NCI-H226 (cell line): ENCODE measurements around the gene MRAP.
"Not testable (repeated sequence)": the region's sequence is repeated elsewhere in the genome, so short reads cannot be mapped to it uniquely, and the experiment has no call there.

ENCODE experiments used
- DNase-seq: peaks from one replicate; pipeline ENCODE4 v3.0.0-alpha.2; 2015

MRAP gene

DNA sequence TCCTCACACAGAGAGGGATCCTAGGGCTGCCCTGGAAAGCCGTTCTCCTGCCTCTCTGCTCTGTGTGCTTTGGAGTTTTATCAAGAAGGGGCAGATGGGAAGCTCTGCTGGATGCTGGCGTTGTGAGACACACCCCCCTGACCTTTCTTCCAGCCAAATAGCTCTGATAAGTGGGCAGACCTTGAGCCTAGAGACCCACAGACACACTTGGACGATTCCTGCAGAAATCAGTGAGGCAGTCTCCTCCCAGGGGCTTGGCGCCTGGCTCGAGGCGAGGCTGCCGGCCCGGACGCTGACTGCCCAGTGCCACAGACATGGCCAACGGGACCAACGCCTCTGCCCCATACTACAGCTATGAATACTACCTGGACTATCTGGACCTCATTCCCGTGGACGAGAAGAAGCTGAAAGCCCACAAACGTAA is at the start of gene MRAP:
Gene MRAP, plus strand, starts transcription at position 198 of the 424 bp plus-strand sequence. Its CDS starts 117 bp downstream, at position 315.
- DNase-seq: no peak

DNA sequence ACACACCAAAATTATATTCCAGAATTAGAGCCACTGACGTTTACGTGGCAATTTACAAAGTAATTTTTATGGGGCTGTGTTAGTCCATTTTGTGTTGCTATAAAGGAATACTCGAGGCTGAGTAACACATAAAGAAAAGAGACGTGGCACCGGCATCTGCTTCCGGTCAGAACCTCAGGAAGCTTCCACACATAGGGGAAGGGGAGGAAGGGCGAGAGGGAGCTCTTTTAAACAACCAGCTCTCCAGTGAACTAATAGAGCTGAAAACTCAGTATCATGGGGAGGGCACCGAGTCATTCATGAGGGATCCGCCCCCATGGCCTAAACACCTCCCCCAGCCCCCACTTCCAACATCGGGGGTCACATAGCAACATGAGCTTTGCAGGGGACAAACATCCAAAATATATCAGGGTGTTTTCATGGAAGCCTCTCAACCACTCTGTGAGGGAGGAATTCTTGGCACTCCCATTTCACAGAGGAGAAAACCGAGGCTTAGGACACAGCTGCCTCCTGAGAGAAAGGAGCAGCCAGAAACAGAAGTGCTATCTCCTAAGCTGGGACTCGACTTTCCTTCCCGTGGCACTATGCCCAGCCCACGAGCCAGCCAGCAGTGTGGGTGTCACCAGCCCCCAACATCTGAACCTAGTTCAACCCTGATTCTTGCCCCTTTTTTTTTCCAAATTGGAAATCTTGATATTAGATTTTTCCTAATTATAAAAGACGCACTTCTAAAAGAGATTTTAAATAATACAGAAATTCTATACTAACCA is 49.0 kb upstream of the MRAP start:
- no peak for DNase-seq

GRCh38 chr21:32252136-32252535 is 46.5 kb upstream of the MRAP start:
- no peak for DNase-seq

DNA sequence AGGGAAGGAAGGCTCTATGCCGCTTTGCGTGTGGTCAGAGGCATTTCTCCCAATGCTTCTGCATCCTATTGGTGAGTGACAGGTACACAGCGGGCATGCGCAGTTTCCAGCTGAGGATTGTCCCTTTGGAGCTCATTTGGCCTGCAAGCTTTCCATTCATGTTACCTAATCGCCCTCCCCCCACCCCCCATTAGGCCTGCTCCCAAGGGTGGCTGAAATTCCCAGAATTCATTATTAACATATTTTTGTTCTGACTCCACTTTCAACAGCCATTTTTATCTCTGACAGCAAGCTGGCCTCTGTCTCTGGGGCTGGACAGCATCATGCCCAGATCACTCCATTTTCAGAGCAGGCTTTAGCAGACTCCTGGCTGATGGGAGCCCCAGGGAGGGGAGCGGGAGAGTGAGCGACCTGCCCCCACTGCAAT is 45.4 kb upstream of the MRAP start:
- DNase-seq: peak; percentile 25

GRCh38 chr21:32256251-32256650 is 42.4 kb upstream of the MRAP start:
- no peak for DNase-seq

GRCh38 chr21:32256873-32257620 is 41.6 kb upstream of the MRAP start:
- peak; percentile 66 for DNase-seq

- peak; percentile 68 for DNase-seq
Measured at GRCh38 chr21:32257962-32258785, 40.5 kb upstream of the MRAP start.

DNA sequence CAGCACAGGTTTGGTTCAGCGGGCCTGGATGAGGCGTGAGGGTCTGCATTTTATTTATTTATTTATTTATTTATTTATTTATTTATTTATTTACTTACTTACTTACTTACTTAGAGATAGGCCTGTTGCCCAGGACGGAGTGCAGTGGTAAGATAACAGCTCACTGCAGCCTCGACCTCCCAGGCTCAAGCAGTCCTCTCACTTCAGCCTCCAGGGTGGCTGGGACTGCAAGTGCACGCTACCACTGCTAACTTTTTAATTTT is 39.9 kb upstream of the MRAP start:
- DNase-seq: not testable (repeated sequence)

GRCh38 chr21:32260130-32260529 is 38.5 kb upstream of the MRAP start:
- DNase-seq: no peak

GRCh38 chr21:32261929-32262328 is 36.7 kb upstream of the MRAP start:
- DNase-seq: no peak

- not testable (repeated sequence) for DNase-seq
Measured at GRCh38 chr21:32265321-32265720, 33.3 kb upstream of the MRAP start.

- no peak for DNase-seq
Measured at GRCh38 chr21:32270748-32271147, 27.9 kb upstream of the MRAP start.

DNA sequence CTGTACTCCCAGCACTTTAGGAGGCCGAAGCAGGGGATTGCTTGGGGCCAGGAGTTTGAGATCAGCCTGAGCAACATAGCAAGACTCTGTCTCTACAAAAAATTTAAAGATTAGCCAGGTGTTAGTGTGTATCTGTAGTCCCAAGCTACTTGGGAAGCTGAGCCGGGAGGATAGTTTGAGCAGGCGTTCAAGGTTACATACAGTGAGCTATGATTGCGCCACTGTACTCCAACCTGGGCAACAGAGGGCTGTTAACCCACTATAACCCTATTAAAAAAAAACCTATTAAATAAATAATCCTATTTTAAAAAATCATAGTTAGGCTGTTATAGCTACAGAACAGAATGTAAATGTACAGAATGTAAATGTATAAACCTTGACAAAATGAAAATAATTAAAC is 22.0 kb upstream of the MRAP start:
- no peak for DNase-seq

DNA sequence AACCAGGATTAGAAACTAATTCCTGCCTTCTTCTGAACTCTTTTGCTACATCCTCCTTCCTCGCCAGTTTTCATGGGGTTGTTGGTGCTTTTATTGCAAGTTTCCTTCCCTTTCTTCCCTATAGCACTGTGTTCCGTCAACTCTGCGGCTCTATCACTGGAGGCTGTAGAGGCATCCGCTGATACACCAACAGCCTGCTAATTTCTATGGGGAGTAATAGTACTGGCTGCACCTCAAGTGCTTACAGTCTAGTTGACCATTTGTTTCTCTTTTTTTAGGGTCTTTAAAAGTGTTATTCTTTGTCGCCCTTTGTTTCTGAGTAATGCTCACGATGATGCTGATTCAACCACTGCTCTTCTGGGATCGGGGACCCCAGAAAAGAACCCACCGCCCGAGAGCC is 20.6 kb upstream of the MRAP start:
- no peak for DNase-seq

DNA sequence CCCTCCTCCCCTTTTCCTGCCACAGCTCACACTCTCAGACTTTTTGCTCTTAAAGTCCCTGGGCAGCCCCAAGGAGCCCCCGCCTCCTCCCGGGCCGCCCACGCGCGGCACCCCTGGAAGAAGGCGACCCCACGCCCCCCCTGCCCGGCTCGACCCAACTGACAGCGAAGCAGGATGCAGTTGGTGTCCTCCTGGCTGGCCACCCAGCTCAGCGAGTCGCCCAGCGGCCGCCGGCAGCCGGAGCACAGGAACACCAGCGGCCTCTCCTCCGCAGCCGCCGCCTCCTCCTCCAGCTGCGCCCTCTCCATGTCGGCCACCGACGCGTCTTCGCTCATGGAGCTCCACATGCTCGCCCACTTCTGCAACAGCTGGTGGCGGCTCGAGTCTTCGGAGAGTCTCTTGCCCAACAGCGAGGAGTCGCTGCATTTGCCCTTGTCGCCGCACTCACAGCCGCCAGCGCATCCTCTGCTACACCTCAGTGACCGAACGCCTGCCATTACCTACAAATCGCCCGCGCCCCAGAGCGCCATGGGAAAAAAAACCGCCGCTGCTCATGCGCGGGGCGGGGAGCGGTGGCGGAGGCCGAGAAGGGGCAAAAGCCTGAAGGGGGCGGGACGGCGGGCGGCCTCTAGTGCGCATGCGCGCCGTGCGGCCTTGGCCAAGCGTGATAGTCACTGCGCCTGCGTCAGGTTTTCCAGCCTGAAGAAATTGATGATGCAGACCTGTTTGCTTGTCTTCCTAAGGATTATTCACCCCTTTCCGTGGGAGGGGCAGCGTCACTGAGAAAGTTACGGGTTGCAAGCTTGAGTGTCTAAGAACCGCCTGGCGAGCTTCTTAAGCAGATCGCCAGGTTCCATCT is 19.9 kb upstream of the MRAP start, which contains the start of gene MIS18A:
Gene MIS18A, minus strand, starts transcription at position 532 of the 859 bp plus-strand sequence. Its CDS starts 35 bp downstream, at position 497.
- DNase-seq: peak; percentile 91

DNA sequence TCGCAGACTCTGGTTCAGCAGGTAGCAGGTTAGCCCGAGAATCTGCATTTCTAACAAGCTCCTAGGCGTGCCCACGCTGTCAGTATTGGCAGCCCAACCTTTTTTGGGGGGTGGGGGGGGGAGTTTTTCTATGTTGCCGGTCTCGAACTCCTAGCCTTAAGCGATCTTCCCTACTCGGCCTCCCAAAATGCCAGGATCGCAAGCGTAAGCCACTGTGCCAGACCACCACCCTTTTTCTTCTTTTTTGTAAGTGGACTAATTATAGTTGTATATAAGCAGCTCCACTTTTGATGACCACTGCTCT is 19.3 kb upstream of the MRAP start:
- DNase-seq: no peak

- DNase-seq: no peak
Measured at GRCh38 chr21:32281531-32281930, 17.1 kb upstream of the MRAP start.

DNA sequence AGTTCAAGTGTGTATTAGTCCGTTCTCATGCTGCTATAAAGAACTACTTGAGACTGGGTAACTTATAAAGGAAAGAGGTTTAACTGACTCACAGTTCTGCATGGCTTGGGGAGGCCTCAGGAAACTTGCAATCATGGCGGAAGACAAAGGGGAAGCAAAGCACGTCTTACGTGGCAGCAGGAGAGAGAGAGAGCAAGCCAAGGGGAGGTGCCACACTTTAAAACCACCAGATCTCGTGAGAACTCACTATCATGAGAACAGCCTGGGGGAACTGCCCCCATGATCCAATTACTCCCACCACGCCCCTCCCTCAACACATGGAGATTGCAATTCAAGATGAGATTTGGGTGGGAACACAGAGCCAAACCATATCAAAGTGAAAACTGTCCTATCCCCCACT is 15.7 kb upstream of the MRAP start:
- no peak for DNase-seq

DNA sequence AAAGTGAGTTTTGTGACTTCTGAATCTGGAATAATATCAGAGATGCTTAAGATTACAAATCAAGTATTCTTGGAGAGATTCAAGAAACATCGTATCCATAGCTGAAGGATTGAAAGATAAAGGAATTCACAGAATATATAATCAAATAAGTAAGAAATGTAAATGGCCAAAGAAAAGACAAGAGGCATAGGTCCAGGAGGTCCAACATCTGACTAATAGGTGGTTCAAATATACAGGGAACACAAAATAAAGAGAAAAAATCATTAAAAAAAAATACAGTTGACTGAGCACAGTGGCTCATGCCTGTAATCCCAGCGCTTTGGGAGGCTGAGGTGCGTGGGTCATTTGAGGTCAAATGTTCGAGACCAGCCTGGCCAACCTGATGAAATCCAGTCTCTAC is 13.2 kb upstream of the MRAP start:
- DNase-seq: no peak

GRCh38 chr21:32297449-32297848 is 1.2 kb upstream of the MRAP start:
- DNase-seq: no peak

DNA sequence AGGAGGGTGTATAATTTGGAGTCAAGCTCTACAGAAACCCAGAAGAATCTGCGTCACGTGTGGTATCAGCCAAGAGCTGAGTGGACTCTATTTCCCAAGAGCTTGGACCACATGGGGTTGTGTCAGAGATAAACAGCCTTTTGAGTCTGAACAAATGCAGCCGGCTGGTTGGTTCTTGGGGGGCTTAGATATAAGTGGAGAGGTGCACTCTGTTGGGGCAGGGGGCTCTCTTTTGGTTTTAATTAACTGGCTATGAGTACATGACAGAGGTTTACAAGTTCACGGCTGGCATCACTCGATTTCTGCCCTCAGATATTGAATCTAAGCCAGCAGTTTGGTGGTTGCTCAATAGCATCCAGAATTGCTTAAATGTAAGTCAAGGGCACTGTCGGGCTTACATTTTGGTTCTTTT is 501 bp upstream of the MRAP start:
- DNase-seq: no peak

DNA sequence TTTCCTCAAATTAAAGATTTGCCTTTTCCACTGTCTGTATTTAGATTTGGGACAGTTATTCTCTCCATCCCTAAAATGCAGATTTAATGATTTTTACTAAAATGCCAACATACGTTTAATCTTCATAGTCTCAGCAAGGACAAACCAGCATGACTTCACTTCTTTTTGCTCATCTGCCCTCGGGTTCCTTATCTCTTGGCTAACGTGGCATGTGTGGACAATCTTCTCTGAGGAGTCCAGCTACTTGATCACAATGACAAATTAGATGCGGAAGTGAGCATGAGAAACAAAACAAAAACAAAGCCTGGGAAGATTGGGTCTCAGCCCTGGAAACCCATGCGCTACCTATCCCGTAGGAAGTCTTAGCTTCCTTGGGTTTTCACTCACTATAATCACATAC is 1.0 kb downstream of the MRAP start:
- DNase-seq: no peak
